CD4-positive, CD25-positive, alpha-beta regulatory T cell (primary cell): Measurements from ENCODE around the gene SHC4. TPM values are rescaled to one million over a fixed set of nuclear protein-coding genes. Genes with fewer than 3 reads are reported as not detected.

Experiments used
- ATAC-seq, 2 donors: fragments of 150-1000 bp; cut with Tn5 transposase; one replicate each; pipeline ENCODE4 v1.10.0; 2021; ENCODE audit warnings: low read depth in 2 of 2, moderate number of reproducible peaks in 2 of 2, moderate library complexity in 1 of 2
- DNase-seq, 3 donors: peaks; one replicate each; pipeline versions ENCODE4 v3.0.0 to v3.0.0-alpha.2; 2012 to 2022; ENCODE audit warnings: mixed read lengths in 1 of 3
- H3K27ac ChIP-seq: one replicate; pipeline ENCODE4 v1.7.0; 2013; ENCODE audit warnings: mild to moderate bottlenecking, low read length; ENCODE audit not compliant: insufficient read depth, poor library complexity, severe bottlenecking
- H3K27me3 ChIP-seq: one replicate; pipeline ENCODE4 v1.7.0; 2013; ENCODE audit warnings: low read length; ENCODE audit not compliant: control insufficient read depth, insufficient read depth
- H3K36me3 ChIP-seq: one replicate; pipeline ENCODE4 v1.7.0; 2013; ENCODE audit warnings: mild to moderate bottlenecking, low read length, moderate library complexity; ENCODE audit not compliant: control insufficient read depth, insufficient read depth
- H3K4me1 ChIP-seq: 2 replicates; pipeline ENCODE4 v1.7.0; 2013; ENCODE audit warnings: mild to moderate bottlenecking, low read length; ENCODE audit not compliant: insufficient read depth, control insufficient read depth, poor library complexity, severe bottlenecking
- H3K4me3 ChIP-seq: one replicate; pipeline ENCODE4 v1.7.0; 2013; ENCODE audit warnings: low read depth, mild to moderate bottlenecking, low read length, moderate library complexity
- H3K9me3 ChIP-seq, 2 experiments: 1 replicate in 1 of 2; 2 replicates in 1 of 2; pipeline ENCODE4 v1.7.0; 2013; ENCODE audit warnings: low read length in 2 of 2, mild to moderate bottlenecking in 1 of 2, moderate library complexity in 1 of 2; ENCODE audit not compliant: control insufficient read depth in 2 of 2
- H3K27ac Mint-ChIP-seq, 3 donors: one replicate each; pipeline ENCODE4 v1.8.0; 2020 to 2022; ENCODE audit warnings: mild to moderate bottlenecking in 3 of 3, mixed read lengths in 3 of 3, moderate library complexity in 2 of 3
- H3K27me3 Mint-ChIP-seq: one replicate; pipeline ENCODE4 v1.8.0; 2022; ENCODE audit warnings: mild to moderate bottlenecking, mixed read lengths
- H3K36me3 Mint-ChIP-seq: one replicate; pipeline ENCODE4 v1.8.0; 2020; ENCODE audit warnings: mixed read lengths
- H3K4me1 Mint-ChIP-seq, 4 donors: one replicate each; pipeline ENCODE4 v1.8.0; 2020 to 2022; ENCODE audit warnings: mixed read lengths in 4 of 4, mild to moderate bottlenecking in 1 of 4
- H3K4me3 Mint-ChIP-seq, 4 donors: one replicate each; pipeline ENCODE4 v1.8.0; 2020 to 2022; ENCODE audit warnings: mild to moderate bottlenecking in 4 of 4, mixed read lengths in 4 of 4, moderate library complexity in 3 of 4
- H3K9me3 Mint-ChIP-seq, 7 donors: one replicate each; pipeline ENCODE4 v1.8.0; 2020 to 2022; ENCODE audit warnings: mixed read lengths in 7 of 7, mild to moderate bottlenecking in 3 of 7, moderate library complexity in 2 of 7
- polyA plus RNA-seq, 4 donors: library from polyadenylated mRNA; unstranded; fragments of 300-500 nt; fragmentation: Illumina TruSeq; gene quantifications; one replicate each; pipeline ENCODE4 v1.2.3, GENCODE V29; 2021
- total RNA-seq: library from RNA; stranded (reverse); gene quantifications from one replicate; pipeline ENCODE4 v1.2.3, GENCODE V29; 2022

SHC4 gene
- total and polyA plus RNA-seq, 5 donors from 2014 or later: not detected

DNA sequence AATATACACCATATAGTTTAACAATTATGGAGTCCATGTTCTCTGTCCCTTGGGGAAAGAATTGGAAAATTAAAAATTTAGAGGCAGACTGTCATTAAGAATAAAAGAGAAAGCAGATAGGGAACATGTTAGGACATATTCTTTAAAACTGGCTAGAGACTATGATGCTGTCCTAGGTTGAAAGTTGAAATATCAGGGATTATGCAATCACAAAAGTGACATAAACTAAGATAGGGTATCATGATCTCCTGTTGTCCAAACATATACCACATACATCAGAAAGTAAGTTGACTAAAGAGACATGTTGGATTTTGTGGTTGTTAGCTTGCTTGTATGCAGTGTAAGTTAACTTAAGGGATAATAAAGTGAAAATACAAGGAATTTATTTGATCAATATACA lies 95.7 kb downstream of the SHC4 start:
- Mint-ChIP-seq H3K27ac (no peak overlapping the region), H3K4me1 (no peaks in the 10 kb centered on the region), H3K4me3 (no peak overlapping the region), H3K9me3 (peaks cover 0 to 4% (median 0%) of the 10 kb centered on the region in 7 donors), H3K27me3 (peaks cover 56% of the 10 kb centered on the region), H3K36me3 (no peaks in the 10 kb centered on the region)
- Histone ChIP-seq H3K4me1 (no peaks in the 10 kb centered on the region), H3K27ac (no peak overlapping the region), H3K4me3 (no peak overlapping the region), H3K36me3 (no peaks in the 10 kb centered on the region), H3K27me3 (peaks cover 29% of the 10 kb centered on the region), H3K9me3 (no peaks in the 10 kb centered on the region)
- DNase-seq (no peak), ATAC-seq (no peak)

DNA sequence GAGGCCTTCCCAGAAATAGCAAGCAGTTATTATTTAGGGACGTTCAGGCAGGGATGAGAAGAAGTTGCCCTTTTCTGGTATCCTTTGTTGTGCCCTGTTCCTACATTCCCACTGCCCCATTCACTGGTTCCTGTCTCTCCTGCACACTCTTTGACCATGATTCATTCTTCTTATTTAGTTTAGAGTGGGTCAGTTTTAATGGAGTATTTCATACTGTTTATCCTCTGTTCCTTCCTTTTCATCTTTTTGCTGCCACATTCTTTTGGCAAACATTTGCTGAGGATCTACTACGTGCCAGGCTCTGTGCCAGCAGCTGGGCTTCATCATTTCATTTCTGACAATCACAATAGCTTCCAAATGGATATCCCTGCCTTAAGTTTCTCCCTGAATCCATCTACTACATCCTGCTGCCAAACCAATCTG lies 97.6 kb downstream of the SHC4 start:
- ATAC-seq (no peak), DNase-seq (no peak)
- Mint-ChIP-seq H3K4me1 (peaks cover 0 to 6% (median 0%) of the 10 kb centered on the region in 4 donors), H3K4me3 (no peak overlapping the region), H3K27ac (no peak overlapping the region), H3K36me3 (no peaks in the 10 kb centered on the region), H3K9me3 (peaks cover 0 to 2% (median 0%) of the 10 kb centered on the region in 7 donors), H3K27me3 (peaks cover 46% of the 10 kb centered on the region)
- H3K36me3 ChIP-seq: no peaks in the 10 kb centered on the region
- H3K9me3 ChIP-seq: no peaks in the 10 kb centered on the region
- no peak overlapping the region for H3K4me3 ChIP-seq
- no peak overlapping the region for H3K27ac ChIP-seq
- peaks cover 18% of the 10 kb centered on the region for H3K27me3 ChIP-seq
- H3K4me1 ChIP-seq: no peaks in the 10 kb centered on the region

DNA sequence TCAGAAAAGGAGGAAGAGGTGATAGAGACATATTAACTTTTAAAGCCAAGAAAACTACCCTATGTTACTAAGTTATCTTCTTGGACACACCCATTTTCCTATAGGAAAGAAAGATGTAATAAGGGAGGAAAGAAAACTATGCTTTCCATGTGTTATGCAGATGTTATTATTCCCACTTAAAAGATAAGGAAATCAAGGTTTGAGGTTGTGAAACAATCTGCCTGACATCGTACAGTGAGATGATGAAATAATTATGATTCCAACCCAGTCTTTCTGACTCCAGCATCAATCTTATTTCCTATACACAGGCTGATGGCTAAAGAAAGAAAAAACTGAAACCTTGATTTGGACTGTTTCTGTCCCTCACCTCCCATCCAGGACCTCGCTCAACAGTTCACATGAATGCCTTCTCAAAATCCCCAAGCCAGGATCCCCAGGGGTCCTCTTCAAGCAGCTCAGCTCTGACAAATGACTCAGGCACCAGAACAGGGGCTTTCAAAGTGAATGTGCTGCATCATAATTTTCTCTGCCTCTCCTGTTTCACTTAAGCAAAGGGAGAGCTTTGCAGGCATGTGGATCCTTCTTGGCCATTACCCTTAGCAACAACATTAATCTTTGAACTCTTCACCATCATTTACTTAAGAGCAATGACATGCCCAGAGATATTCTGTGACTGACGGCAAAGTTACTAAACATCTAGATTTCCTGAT lies 98.2 kb downstream of the SHC4 start:
- Histone ChIP-seq H3K9me3 (no peaks in the 10 kb centered on the region), H3K27me3 (peaks cover 18% of the 10 kb centered on the region), H3K36me3 (no peaks in the 10 kb centered on the region), H3K27ac (no peak overlapping the region), H3K4me1 (no peaks in the 10 kb centered on the region), H3K4me3 (no peak overlapping the region)
- no peaks in the 10 kb centered on the region for H3K36me3 Mint-ChIP-seq
- H3K4me3 Mint-ChIP-seq: no peak overlapping the region
- peak overlapping the region in 1 of 3 donors; percentile 2 for H3K27ac Mint-ChIP-seq
- peaks cover 43% of the 10 kb centered on the region for H3K27me3 Mint-ChIP-seq
- peaks cover 0 to 2% (median 0%) of the 10 kb centered on the region in 7 donors for H3K9me3 Mint-ChIP-seq
- ATAC-seq (no peak), DNase-seq (no peak)
- peaks cover 0 to 6% (median 0%) of the 10 kb centered on the region in 4 donors for H3K4me1 Mint-ChIP-seq

DNA sequence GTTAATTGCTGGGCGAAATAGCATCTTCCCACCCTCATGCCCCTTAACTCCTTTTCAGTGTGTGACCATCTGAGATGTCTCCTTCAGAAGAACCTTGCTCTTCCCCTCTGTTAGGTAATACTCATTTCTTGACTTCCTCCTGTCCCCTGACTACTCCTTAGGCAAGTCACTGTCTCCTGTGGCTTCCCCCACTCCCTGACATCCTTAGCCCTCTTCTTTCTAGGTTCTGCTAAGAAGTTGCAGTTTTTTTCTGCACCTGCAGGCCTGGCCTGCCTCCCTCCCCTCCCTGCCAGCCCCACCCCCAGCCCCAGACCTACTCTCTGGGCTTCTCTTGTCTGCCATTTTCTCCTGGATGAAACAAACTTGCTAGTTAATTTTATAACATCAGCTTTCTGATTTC lies 101.0 kb downstream of the SHC4 start:
- H3K36me3 ChIP-seq: no peaks in the 10 kb centered on the region
- peaks cover 0 to 6% (median 0%) of the 10 kb centered on the region in 4 donors for H3K4me1 Mint-ChIP-seq
- H3K4me3 Mint-ChIP-seq: no peak overlapping the region
- DNase-seq (peak in 1 of 3 donors; percentile 24), ATAC-seq (no peak)
- H3K9me3 ChIP-seq: no peaks in the 10 kb centered on the region
- no peaks in the 10 kb centered on the region for H3K36me3 Mint-ChIP-seq
- no peaks in the 10 kb centered on the region for H3K4me1 ChIP-seq
- H3K9me3 Mint-ChIP-seq: peaks cover 0 to 2% (median 0%) of the 10 kb centered on the region in 7 donors
- no peak overlapping the region for H3K27ac ChIP-seq
- peaks cover 9% of the 10 kb centered on the region for H3K27me3 ChIP-seq
- no peak overlapping the region for H3K4me3 ChIP-seq
- H3K27ac Mint-ChIP-seq: no peak overlapping the region
- H3K27me3 Mint-ChIP-seq: peaks cover 39% of the 10 kb centered on the region

DNA sequence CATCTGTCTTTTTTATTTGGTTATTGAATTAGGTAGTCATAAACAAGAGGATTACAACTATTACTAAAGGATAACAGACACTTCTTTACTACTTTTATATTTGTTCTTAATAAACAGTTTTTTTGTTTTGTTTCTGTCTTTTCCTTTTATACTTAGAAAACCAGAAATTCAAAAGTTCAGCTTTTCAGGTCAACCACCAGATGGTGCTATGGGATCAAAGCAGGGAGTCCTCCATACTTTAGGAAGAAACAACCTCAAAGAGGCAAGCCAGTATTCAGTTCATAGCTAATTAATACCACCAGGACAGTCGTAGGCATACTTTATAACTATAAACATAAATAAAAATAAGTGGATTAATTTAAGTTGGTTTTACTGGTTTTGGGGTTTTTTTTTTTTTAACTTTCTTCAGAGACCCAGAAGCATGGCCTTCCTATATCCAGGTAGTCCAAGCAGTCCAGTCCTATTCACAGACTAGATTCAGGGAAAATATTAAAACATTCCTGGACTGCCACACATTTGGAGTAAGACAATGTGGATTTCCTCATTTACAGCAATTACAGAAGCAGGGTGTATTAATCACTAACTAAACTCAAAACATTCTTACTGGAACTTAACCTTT lies 101.8 kb downstream of the SHC4 start:
- no peak overlapping the region for H3K27ac Mint-ChIP-seq
- H3K4me3 Mint-ChIP-seq: no peak overlapping the region
- Histone ChIP-seq H3K4me1 (no peaks in the 10 kb centered on the region), H3K4me3 (no peak overlapping the region), H3K27me3 (peaks cover 9% of the 10 kb centered on the region), H3K36me3 (no peaks in the 10 kb centered on the region), H3K9me3 (no peaks in the 10 kb centered on the region), H3K27ac (no peak overlapping the region)
- H3K4me1 Mint-ChIP-seq: peaks cover 0 to 6% (median 0%) of the 10 kb centered on the region in 4 donors
- no peaks in the 10 kb centered on the region for H3K36me3 Mint-ChIP-seq
- no peaks in the 10 kb centered on the region for H3K9me3 Mint-ChIP-seq
- peaks cover 37% of the 10 kb centered on the region for H3K27me3 Mint-ChIP-seq
- ATAC-seq: peak; percentile 59 to 73
- peak; percentile 34 to 78 (median 67) for DNase-seq

DNA sequence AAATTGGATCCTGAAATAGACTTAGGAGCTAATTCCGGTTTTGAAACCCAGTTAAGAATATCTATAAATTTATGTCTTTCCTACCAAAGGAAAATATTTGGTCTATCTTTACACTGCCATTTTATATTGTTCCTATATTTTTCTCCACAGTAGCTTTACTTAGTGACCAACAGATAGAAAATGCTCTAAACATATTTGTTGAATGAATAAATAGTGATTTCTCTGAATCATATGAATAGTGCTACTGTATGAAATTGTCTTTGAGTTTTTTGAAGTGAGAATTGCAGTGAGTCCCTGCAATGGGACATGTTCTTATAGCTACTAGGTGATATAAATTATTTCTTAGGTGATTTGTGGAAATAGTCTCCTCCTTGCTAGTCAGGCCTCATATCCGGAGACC lies 104.3 kb downstream of the SHC4 start:
- H3K9me3 ChIP-seq: no peaks in the 10 kb centered on the region
- Mint-ChIP-seq H3K27me3 (peaks cover 44% of the 10 kb centered on the region), H3K4me3 (no peak overlapping the region), H3K4me1 (peaks cover 0 to 6% (median 0%) of the 10 kb centered on the region in 4 donors), H3K27ac (no peak overlapping the region), H3K9me3 (no peaks in the 10 kb centered on the region), H3K36me3 (no peaks in the 10 kb centered on the region)
- no peak overlapping the region for H3K27ac ChIP-seq
- no peak overlapping the region for H3K4me3 ChIP-seq
- H3K27me3 ChIP-seq: peaks cover 9% of the 10 kb centered on the region
- no peaks in the 10 kb centered on the region for H3K4me1 ChIP-seq
- no peaks in the 10 kb centered on the region for H3K36me3 ChIP-seq
- DNase-seq: no peak
- no peak for ATAC-seq

DNA sequence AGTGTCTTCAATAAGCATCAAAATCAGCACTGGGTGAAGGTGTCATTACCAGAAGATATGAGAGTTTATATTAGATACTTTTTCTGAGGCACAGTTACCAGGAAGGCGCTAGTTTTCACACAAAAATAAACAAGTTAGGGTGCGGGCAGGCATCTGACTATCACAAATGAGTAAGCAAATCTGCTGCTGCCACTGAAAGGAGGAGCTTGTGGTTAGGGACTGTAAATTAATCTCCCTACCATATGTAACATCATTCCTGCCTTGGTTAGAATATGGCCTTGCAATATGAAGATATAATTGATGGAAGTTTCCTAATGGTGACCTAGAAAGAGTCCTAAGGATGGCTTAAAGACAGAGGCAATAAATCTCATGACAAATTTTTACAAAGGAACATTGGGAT lies 105.3 kb downstream of the SHC4 start:
- H3K9me3 Mint-ChIP-seq: peaks cover 0 to 2% (median 0%) of the 10 kb centered on the region in 7 donors
- H3K4me1 Mint-ChIP-seq: peaks cover 0 to 6% (median 0%) of the 10 kb centered on the region in 4 donors
- H3K27me3 Mint-ChIP-seq: peaks cover 52% of the 10 kb centered on the region
- H3K27ac Mint-ChIP-seq: no peak overlapping the region
- Histone ChIP-seq H3K27ac (no peak overlapping the region), H3K4me1 (no peaks in the 10 kb centered on the region), H3K9me3 (no peaks in the 10 kb centered on the region), H3K27me3 (peaks cover 9% of the 10 kb centered on the region), H3K4me3 (no peak overlapping the region), H3K36me3 (no peaks in the 10 kb centered on the region)
- no peak for DNase-seq
- no peak overlapping the region for H3K4me3 Mint-ChIP-seq
- no peak for ATAC-seq
- H3K36me3 Mint-ChIP-seq: no peaks in the 10 kb centered on the region
